Measurements from ENCODE around the gene LRFN3. TPM values are rescaled to one million over a fixed set of nuclear protein-coding genes. Genes with fewer than 3 reads are reported as not detected.

Gene LRFN3
- total and polyA plus RNA-seq, 2 donors (not counting 1 experiment from before 2014, with no cell fraction given): 0.79 to 1.6 TPM

DNA sequence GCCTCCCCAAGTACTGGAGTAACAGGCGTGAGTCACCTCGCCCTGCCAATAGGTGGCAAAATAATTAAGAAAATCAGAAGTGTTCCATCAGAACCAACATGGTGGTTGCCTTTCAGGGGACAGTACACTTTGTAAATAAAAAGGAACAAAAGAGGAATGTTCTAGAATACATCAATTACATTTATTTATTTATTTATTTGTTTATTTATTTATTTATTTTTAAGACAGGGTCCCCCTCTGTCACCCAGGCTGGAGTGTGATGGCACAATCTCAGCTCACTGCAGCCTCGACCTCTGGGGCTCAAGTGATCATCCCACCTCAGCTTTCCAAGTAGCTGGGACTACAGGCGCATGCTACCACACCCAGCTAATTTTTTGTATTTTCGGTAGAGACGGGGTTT lies 15.2 kb upstream of the LRFN3 start:
- Mint-ChIP-seq H3K4me1 (peaks cover 5% of the 10 kb centered on the region), H3K4me3 (no peak overlapping the region), H3K27ac (no peak overlapping the region), H3K27me3 (no peaks in the 10 kb centered on the region), H3K9me3 (ENCODE audit: insufficient read depth) (no peaks in the 10 kb centered on the region)
- H3K4me1 ChIP-seq (ENCODE audit: control insufficient read depth in 2 of 2, insufficient read depth in 2 of 2, low read length in 2 of 2): no peaks in the 10 kb centered on the region
- intact Hi-C loops (cut with micrococcal nuclease): no loop called here
- POLR2A ChIA-PET: interaction anchor here (1.7 kb wide), 1 partner anchor 12 kb away, joined by 4 read pairs; no protein-coding TSS in a partner anchor
- H3K9ac ChIP-seq (ENCODE audit: low read length): no peak overlapping the region
- H3K4me3 ChIP-seq (ENCODE audit: control extremely low read depth in 1 of 5, extremely low read depth in 1 of 5, insufficient read depth in 1 of 5, low read depth in 2 of 5, low read length in 4 of 5): no peak overlapping the region
- DNase-seq (no peak), ATAC-seq (ENCODE audit: low read depth) (no peak)
- no peak overlapping the region for H2AFZ ChIP-seq (ENCODE audit: insufficient read depth, low read depth, low read length, poor library complexity, severe bottlenecking)
- TF ChIP-seq, protein P1, sequence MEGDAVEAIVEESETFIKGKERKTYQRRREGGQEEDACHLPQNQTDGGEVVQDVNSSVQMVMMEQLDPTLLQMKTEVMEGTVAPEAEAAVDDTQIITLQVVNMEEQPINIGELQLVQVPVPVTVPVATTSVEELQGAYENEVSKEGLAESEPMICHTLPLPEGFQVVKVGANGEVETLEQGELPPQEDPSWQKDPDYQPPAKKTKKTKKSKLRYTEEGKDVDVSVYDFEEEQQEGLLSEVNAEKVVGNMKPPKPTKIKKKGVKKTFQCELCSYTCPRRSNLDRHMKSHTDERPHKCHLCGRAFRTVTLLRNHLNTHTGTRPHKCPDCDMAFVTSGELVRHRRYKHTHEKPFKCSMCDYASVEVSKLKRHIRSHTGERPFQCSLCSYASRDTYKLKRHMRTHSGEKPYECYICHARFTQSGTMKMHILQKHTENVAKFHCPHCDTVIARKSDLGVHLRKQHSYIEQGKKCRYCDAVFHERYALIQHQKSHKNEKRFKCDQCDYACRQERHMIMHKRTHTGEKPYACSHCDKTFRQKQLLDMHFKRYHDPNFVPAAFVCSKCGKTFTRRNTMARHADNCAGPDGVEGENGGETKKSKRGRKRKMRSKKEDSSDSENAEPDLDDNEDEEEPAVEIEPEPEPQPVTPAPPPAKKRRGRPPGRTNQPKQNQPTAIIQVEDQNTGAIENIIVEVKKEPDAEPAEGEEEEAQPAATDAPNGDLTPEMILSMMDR (IDR thresholded peaks at IDR 0.05): no peak
- TF ChIP-seq EZH2 (IDR thresholded peaks at IDR 0.05; ENCODE audit: borderline replicate concordance, insufficient read depth, low read depth, low read length, poor library complexity, severe bottlenecking): no peak
- no peaks in the 10 kb centered on the region for H3K27me3 ChIP-seq (replicated peaks in 1 of 4; ENCODE audit: control extremely low read depth in 1 of 4, control insufficient read depth in 3 of 4, insufficient read depth in 4 of 4, low read length in 3 of 4)
- H4K20me1 ChIP-seq (ENCODE audit: control insufficient read depth, insufficient read depth, low read length, poor library complexity, severe bottlenecking): no peaks in the 10 kb centered on the region
- H3K4me2 ChIP-seq (replicated peaks; ENCODE audit: low read depth, low read length, poor library complexity, severe bottlenecking): no peak overlapping the region
- 85% methylated on average over 4 of the region's 6 CpGs for WGBS (ENCODE audit: insufficient coverage)
- H3K27ac ChIP-seq (ENCODE audit: low read length in 2 of 2): no peak overlapping the region
- CTCF ChIA-PET: interaction anchor here (1.3 kb wide), 1 partner anchor 10 kb away, joined by 3 read pairs; no protein-coding TSS in a partner anchor
- H3K9me3 ChIP-seq (ENCODE audit: control extremely low read depth in 1 of 3, control insufficient read depth in 2 of 3, insufficient read depth in 1 of 3, low read length in 2 of 3): peaks cover 0 to 9% (median 0%) of the 10 kb centered on the region in 3 donors
- no peaks in the 10 kb centered on the region for H3K36me3 ChIP-seq (replicated peaks in 1 of 2; ENCODE audit: control extremely low read depth in 1 of 2, control insufficient read depth in 1 of 2, extremely low read depth in 1 of 2, insufficient read depth in 2 of 2, low read length in 1 of 2)
- no peaks in the 10 kb centered on the region for H3K79me2 ChIP-seq (ENCODE audit: control insufficient read depth, insufficient read depth, low read length)

DNA sequence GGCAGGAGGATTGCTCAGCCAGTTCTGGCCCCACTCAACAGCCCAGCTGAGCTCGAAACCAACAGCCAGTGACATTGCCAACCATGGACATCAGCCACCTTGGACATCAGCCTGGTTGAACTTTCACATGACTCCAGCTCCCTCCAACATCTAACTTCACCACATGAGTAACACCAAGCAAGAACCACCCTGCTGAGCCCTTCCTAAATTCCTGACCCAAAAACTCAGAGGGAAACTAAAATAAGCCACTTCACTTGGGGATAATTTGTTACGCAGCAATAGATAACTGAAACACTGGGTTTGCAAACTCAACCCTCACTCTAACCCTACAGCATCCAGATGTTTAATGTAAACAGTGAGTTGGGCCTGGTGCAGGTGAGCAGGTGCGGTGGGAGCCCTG lies 10.7 kb upstream of the LRFN3 start:
- no peak overlapping the region for H3K27ac ChIP-seq (ENCODE audit: low read length in 2 of 2)
- 93% methylated on average over 1 of the region's 3 CpGs for WGBS (ENCODE audit: insufficient coverage)
- H3K4me1 ChIP-seq (ENCODE audit: control insufficient read depth in 2 of 2, insufficient read depth in 2 of 2, low read length in 2 of 2): peaks cover 24 to 33% of the 10 kb centered on the region in 2 donors
- H3K4me2 ChIP-seq (replicated peaks; ENCODE audit: low read depth, low read length, poor library complexity, severe bottlenecking): no peak overlapping the region
- H3K4me3 ChIP-seq (ENCODE audit: control extremely low read depth in 1 of 5, extremely low read depth in 1 of 5, insufficient read depth in 1 of 5, low read depth in 2 of 5, low read length in 4 of 5): no peak overlapping the region
- no peaks in the 10 kb centered on the region for H3K27me3 ChIP-seq (replicated peaks in 1 of 4; ENCODE audit: control extremely low read depth in 1 of 4, control insufficient read depth in 3 of 4, insufficient read depth in 4 of 4, low read length in 3 of 4)
- H3K9ac ChIP-seq (ENCODE audit: low read length): no peak overlapping the region
- intact Hi-C loops (cut with micrococcal nuclease): no loop called here
- Mint-ChIP-seq H3K4me1 (peaks cover 32% of the 10 kb centered on the region), H3K4me3 (no peak overlapping the region), H3K9me3 (ENCODE audit: insufficient read depth) (no peaks in the 10 kb centered on the region), H3K27ac (peak overlapping the region; percentile 2), H3K27me3 (no peaks in the 10 kb centered on the region)
- TF ChIP-seq, protein P1 (IDR thresholded peaks at IDR 0.05): no peak
- no peak for TF ChIP-seq EZH2 (IDR thresholded peaks at IDR 0.05; ENCODE audit: borderline replicate concordance, insufficient read depth, low read depth, low read length, poor library complexity, severe bottlenecking)
- H3K79me2 ChIP-seq (ENCODE audit: control insufficient read depth, insufficient read depth, low read length): no peaks in the 10 kb centered on the region
- peaks cover 0 to 9% (median 0%) of the 10 kb centered on the region in 3 donors for H3K9me3 ChIP-seq (ENCODE audit: control extremely low read depth in 1 of 3, control insufficient read depth in 2 of 3, insufficient read depth in 1 of 3, low read length in 2 of 3)
- DNase-seq (no peak), ATAC-seq (ENCODE audit: low read depth) (no peak)
- POLR2A ChIA-PET: interaction anchor here (0.6 to 1.3 kb wide), 2 partner anchors 16 to 42 kb away, joined by 3 to 6 read pairs; no protein-coding TSS in a partner anchor
- no peaks in the 10 kb centered on the region for H4K20me1 ChIP-seq (ENCODE audit: control insufficient read depth, insufficient read depth, low read length, poor library complexity, severe bottlenecking)
- no peaks in the 10 kb centered on the region for H3K36me3 ChIP-seq (replicated peaks in 1 of 2; ENCODE audit: control extremely low read depth in 1 of 2, control insufficient read depth in 1 of 2, extremely low read depth in 1 of 2, insufficient read depth in 2 of 2, low read length in 1 of 2)
- CTCF ChIA-PET: interaction anchor here (1.4 to 4.2 kb wide), 3 partner anchors 10 to 42 kb away, joined by 3 to 15 read pairs (median 4); no protein-coding TSS in a partner anchor
- H2AFZ ChIP-seq (ENCODE audit: insufficient read depth, low read depth, low read length, poor library complexity, severe bottlenecking): no peak overlapping the region
